NK-92 (cell line): ENCODE data around the gene EPN2.

Source experiments
- DNase-seq: peaks from one replicate; lab custom pipeline; 2025; ENCODE audit not compliant: unreplicated experiment; lab: John Stamatoyannopoulos, UW

Gene EPN2

DNA sequence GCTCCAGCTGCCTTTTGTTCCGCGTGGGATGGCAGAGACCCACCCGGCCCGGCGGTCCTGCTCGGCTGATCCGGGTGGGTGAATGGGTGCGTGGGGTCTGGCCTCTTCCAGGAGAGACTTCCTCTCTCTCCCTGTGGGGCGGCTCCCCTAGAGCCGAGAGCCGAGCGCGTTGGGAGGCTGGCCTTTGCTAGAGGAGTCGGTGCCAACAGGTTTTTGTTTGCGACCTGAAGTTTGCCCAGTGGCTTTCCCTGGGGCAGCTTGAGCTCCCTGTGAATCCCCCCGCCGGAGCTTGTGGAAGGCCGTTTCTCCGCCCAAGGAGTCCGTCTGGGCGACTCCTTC, 970 bp downstream of the EPN2 start:
- DNase-seq = no peak

DNA sequence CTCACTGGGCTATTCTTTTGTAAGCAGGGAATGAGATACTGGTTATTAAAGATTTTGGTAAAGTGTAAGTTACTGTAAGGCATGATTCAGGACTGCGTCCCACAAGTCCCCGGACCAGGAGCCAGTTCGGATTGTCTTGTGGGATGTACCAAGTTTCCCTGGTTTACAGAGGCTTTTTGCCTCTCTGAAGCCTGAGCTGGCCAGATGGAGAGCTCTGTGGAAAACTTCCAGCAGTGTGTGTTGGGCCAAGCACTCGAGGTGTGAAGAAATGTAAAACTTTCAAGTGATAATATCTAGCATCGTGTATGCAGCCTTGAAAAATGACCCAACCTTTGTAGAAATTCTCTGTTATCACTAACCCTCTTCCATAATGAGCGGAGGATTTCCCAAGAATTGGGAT, 2.4 kb downstream of the EPN2 start:
- no peak for DNase-seq

DNA sequence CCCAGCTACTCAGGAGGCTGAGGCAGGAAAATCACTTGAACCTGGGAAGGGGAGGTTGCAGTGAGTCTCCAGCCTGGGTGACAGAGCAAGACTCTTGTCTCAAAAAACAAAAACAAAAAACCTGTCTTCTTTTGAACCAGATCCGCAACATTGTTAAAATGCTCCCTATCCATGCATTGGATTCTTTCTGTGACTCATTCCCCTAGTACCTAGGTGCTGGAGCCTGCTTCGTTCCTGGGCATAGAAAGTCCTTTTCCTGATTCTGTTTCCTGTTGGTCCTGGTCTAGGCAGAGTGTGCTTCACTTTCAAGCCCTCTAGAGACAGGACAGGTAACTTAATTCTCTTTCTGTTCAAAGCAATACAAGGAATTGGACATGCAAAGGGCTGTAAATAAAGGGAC, 5.2 kb downstream of the EPN2 start:
- DNase-seq = no peak

DNA sequence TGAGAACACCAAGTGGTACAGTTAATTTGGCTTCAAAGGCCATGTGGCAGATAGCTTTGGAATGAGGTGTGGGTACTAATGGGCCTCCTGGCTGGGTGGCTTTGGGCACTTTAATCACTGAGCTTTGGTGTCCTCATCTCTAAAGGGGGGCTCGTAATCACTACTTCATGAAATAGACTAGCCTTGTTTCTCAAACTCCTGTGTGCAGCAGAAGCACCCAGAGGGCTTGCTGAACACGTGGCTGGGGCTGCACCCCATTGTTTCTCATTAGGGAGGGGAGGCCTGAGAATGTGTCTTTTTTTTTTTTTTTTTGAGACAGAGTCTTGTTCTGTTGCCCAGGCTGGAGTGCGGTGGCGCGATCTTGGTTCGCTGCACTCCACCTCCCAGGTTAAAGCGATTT, 5.8 kb downstream of the EPN2 start:
- DNase-seq = no peak

DNA sequence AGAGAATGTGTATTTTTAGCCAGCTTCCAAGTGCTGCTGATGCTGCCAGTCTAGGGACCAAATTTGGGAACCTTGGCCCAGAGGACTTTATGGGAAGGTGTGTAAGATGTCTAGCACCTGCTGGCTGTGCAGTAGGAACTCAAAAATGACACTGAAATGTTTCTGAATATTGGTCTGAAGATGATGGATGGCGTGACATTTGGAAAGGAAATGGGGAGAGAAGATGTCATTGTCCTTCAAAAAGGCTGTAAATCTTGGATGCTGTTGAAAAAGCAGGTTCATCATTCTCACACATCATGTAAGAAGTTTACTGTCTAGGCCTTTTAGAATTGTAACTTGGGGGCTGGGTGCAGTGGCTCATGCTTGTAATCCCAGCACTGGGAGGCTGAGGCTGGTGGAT, 6.7 kb downstream of the EPN2 start:
- DNase-seq = no peak

DNA sequence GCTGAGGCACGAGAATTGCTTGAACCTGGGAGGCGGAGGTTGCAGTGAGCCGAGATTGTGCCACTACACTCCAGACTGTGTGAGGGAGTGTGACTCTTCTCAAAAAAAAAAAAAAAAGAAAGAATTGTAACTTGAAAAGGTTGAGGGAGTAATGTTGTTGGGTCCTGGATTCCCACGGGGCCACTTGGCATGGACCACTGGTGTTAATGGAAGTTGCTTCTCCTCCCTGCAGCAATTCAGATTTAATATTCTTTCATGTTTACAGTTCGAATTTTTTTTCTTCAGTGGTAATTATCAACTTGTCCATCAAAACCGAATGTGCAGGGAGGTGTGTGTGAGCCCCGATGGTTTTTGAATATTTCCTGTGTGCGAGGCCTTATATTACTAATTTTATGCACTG, 7.2 kb downstream of the EPN2 start:
- no peak for DNase-seq

DNA sequence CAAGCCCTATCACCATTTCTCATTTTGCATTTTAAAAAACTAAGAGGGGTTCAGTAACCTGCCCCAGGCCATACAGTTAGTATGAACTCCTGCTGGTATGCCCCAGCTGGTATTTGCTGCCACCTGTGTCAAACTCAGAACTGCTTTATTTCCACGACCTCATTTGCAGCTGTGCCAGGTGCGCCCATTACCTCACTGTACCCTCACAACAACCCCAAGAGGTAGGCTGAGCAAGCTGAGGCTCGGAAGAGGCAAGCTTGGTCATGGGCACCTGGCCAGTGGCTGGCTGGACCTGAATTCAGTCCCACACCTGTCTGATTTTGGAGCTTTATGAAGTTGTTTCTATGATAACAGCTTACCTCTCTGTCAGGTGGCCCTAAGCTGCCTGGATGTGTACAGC, 7.6 kb downstream of the EPN2 start:
- DNase-seq = no peak

DNA sequence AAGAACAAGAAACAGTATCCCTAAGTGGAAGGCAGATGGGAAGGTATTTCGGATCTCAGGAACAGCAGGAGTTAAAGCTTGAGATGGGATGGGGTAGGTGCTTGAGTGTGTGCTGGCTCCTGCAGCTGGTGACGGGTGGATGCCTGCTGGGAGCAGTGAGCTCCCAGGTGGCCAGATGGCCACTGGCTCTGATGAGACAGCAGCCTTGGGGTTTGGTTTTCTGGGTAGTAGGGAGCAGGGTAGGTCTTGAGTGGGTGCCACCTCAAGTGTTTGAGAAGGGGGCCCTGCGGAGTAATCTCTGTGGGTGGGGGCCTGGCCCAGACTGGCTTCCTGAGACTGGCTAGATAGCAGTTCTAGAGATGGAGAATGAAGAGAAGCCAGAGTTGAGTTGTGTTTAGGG, 10.3 kb downstream of the EPN2 start:
- DNase-seq = no peak

DNA sequence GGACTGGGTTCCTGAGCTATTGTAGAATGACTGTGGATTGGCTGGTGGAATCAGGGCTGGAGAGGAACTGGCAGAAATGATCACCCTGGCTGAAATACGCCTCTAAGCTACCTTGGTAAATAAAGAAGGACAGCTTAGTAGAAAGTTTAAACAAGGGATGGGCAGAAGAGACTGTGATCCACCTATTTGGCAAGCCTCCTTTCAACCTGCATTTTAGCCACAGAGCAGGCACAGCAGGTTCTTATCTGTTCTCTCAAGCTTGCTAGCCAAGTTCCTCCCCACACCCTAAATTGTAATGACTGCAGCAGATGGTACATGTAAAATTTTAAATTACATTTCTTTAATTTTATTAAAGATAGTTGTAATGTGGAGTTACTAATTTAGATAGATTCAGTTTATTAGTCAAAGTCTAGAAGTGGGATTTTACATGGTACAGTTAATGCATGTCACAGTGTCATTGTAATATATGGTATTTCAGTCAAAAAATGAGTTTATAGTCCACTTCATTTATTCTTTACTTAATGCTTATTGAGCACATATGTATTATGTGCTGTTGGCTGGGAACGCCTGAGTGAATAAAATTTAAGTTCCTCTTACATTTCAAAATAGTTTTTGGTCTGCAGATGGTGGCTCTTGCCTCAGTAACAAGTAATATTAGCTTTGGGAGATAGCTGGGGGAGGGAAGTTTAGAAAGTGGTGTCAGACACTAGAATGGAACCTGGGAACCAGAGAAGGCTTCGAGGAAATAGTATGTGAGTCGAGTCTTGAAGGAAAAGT, 11.2 kb downstream of the EPN2 start:
- no peak for DNase-seq

DNA sequence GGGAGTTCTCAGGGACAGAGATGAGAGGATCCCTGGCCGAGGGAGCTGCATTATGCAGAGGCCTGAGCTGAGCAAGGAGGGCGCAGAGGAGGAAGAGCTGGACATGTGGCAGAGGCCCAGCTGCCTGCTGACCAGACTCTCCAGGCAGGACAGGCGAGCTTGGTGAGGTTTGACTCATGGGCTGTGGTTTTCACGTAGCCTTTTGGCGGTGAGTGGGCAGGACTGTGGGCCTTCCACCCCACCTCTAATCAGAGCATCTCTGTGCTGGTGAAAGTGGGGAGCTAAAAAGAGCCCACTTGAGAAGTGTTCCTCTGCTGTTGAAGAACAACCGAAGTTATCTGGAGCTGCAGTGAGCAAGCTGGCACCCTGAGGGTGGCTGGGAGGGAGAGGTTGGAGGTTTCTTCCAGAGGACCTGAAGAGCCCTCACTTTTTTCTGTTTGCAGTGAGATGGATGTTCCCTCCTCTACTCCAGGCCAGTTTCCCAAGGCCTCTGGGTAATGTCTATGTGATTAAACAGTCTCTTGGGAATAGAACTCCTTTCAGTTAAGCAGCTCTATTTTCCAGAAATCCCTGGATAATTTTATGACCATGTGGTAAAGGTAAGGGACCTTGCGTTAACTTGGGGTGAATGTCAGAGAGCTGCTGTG, 11.9 kb downstream of the EPN2 start:
- DNase-seq = no peak

DNA sequence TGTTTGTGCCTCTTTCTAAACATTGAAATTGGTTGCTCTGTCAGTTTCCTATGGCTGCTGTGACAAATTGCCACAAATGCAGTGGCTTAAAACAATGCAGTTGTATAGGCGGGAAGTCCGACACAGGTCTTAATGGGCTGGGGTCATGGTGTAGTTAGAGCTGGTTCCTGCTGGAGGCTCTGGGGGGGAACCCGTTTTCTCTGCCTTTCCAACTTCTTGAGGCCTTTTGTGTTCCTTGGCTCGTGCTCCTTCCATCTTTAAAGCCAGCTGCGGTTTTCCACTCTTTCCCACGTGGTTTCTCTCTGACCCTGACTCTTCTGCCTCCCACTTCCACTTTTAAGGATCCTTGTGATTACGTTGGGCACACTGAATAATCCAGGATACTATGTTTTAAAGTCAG, 12.5 kb downstream of the EPN2 start:
- no peak for DNase-seq

DNA sequence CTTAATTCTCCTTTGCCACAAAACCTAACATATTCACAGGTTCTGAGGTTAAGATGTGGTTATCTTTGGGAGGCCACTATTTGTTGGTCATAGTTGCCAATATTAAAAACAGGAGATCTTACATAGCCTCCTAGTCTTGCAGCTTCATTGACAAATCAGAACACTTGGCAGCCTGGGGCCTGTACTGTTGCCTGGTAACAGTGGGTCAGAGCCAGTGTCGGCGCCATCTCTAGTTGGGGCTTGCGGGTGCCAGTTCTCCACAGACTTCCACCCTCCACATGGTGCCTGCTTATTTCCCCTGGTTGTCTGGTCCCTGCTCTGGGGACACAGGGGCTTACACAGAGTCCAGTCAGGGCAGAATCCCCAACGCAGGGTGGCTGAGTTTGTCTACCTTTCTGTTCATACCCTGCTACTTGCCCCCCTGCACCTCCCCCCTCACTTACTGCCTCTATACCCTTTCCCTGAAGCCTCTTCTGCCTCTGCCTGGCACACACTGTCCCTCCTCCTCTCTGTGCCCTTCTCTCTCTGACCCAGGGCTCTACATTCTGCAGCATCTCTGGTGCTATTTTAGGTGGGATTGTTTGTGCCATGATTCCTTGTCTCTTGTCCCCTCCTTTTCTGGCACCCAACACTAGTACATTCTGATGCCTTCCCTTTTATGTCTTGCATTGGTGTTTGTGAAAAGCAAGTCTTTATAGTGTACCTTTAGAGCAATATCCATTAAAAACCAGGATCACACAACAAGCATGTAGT, 13.4 kb downstream of the EPN2 start:
- DNase-seq = no peak

DNA sequence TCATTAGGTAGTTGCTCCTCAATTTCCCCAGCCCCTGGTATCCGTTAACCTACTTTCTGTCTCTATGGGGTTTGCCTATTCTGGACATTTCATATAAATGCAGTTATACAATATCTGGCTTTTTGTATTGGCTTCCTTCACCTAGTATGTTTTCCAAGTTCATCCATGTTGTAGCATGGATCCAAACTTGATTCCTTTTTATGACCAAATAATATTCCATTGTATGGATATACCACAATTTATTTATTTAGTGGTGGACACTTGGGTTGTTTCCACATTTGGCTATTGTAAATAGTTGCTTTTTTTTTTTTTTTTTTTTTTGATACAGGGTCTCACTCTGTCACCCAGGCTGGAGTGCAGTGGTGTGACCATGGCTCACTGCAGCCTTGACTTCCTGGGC, 15.9 kb downstream of the EPN2 start:
- no peak for DNase-seq

DNA sequence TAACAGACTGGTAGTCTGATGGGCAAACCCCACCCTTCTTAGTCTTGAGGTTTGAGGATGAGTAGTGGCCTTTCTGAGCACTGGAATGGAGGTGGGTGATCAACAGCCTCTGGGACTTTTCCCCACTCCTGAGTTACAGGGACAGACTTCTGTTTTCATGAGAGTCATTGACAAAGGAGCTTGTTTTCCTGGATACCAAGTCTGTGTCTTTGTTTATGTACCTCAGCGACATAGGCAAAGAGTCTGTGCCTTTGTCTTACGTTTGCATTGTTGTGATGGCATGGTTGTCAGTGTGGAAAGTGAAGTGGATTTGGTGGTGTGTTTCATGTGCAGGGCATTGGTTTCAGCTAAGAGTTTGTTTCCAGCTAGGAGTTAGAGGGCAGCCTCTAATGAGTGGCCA, 17.5 kb downstream of the EPN2 start:
- no peak for DNase-seq

DNA sequence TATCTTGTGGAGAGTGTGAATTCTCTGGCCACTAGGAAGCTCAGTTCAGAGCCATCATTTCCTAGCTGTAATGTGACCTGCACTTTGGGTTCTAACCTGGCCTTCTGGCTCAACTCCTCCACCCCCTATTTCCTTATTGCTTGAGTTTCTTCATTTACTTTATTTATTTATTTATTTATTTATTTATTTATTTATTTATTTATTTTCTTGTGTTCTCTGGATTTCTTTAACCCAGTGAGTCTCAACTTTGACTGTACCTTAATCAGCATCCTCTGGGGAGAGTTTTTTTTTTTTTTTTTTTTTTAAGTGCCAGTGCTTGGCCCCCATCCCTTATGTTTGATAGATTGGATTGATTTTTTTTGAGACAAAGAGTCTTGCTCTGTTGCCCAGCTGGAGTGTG, 18.1 kb downstream of the EPN2 start:
- no peak for DNase-seq

DNA sequence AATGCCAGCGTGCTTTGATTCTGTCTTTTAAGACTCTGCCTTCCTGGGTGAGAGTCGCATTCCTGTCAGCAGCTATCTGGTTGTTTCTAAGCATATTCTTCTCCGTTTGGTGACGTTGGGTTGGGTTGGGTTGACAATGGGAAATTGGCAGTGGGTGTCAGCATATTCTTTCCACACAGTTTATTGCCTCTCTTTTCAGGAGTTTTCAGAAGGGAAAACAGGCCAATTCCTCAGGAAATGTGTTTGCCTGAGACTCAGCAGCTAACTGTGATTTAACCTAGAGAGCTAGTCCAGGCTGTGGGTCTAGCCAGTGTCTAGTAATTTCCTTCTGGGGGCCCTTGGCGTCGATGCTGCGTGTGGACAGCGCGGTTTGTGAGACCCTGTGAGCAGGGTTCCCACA, 21.2 kb downstream of the EPN2 start:
- DNase-seq = no peak

DNA sequence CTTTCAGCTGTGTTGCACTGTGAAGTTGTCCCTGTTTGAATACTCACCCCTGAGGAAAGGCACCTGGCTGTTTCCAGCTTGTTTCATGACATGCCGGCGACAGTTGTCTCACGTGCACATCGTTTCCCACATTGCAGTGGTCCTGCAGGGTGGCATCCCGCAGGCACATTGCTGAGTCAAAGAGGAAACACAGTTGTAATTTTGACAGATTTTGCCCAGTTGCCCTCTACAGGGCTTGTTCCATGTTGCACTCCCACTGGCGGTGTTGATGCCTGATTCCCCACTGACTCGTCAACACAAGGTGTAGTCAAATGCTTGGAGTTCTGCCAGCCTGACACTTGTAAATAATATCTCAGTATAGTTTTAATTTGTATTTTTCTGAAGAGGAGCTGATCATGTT, 23.8 kb downstream of the EPN2 start:
- no peak for DNase-seq

DNA sequence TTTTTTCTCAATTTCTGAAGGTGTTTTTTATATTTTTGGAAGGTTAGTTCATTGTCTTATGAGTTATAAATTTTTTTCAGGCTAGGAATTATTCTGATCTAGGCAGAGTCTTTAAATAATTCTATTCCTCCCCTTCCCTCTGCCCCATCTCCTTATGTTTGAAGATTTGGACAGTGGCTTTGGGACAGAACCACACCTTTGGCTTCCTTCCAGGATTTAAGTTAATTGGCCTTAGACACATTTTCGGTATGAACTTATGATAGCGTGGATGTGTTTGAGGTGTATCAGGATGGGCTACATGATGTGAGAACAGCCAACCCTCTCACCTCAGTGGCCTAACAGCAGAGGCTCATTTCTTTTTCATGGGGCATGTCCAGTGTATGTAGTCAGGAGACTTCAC, 24.3 kb downstream of the EPN2 start:
- DNase-seq = no peak

DNA sequence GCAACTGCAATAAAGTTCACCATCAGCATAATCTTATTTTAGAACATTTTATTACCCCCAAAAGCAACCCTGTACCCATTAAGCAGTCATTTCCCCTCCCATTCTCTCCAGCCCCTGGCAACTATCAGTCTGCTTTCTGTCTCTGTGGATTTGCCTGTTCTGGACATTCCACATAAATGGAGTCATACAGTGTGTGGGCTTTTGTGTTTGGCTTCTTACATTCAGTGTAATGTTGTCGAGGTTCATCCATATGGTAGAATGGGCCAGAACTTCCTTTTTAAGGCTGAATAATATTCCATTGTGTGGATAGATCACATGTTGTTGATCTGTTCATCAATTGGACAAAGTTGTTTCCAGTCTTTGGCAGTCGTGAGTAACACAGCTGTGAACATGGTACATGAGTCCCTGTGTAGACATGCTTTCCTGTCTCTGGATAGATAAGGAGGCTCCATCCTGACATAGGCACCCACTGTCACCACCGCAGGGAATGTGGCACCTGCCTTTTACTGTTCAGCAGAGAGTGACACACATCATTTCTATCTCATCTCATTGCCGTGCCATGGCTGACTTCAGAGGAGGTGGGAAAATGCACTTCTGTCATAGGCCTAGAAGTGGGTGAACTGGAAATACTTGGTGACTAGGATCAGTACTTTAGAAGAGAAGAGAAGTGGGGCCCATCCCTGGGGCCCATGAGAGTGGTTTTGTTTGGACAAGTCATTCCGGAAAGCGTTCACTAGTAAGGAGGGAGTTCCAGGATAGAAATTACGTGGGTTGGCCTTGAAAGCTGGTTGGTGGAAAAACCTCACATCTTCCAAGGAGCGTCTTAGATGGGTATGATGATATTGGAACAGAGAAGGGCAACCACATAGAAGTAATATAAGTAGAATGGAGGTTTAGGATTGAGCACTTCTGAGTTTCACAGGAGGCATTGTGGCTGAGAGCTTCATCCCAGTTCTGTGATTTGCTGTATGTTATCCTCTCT, 25.8 kb downstream of the EPN2 start:
- DNase-seq = no peak

DNA sequence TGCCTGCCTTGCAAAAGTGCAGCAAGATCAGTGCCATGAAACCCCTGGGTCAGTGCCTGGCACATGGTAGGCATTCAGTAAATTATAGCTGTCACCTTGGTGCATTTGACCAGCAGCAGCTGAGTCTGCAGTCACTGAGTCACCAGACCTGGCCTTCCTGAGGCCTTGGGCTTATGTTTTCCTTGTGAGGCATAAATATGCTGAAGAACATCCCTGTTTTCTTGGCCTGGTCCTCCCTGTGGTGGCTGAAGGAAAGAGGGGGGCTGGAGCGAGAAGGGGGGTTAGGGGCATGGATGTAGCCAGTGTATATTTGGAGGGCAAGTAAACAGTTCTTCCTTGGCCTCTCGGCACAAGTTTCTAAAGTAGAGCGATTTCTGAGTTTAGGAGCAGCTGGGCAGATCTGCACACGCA, 26.5 kb downstream of the EPN2 start:
- DNase-seq = no peak

DNA sequence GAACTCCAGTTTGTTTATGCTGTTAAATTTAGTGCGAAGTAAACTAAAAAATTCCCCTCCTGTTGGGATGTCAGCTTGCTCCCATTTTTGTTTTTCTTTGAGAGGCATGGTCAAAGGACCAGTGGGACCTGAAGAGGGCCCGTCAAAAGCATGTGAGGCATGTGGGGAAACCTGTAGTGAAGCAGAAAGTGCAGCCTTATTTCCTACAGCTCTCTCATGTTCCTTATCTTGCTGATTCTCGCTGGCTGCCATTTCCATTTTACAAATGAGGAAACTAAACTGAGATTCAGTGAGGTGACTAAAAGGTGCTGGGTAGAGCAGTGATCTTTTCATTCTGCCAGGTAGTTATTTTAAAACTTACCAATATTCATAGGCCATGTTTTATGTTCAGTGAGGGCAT, 27.1 kb downstream of the EPN2 start:
- no peak for DNase-seq
